Neural cell (in vitro differentiated cells): ENCODE results near the gene OR9A4. TPM values are rescaled to one million over a fixed set of nuclear protein-coding genes. Genes with fewer than 3 reads are reported as not detected.

ENCODE experiments used
- H2AFZ ChIP-seq: fragments of 200-600, 300-800 bp; sonication (generic), shearing (Covaris generic); 2 replicates; pipeline ENCODE4 v1.6.0; 2014; ENCODE audit warnings: low read depth, mild to moderate bottlenecking, antibody characterized with exemption, low read length, moderate library complexity
- H3F3A ChIP-seq: fragments of 200-600 bp; shearing (Covaris generic); 2 replicates; pipeline ENCODE4 v1.6.1; 2016; ENCODE audit warnings: mild to moderate bottlenecking, moderate library complexity, mixed read lengths, antibody characterized with exemption, low read length; ENCODE audit not compliant: insufficient read depth, poor library complexity, severe bottlenecking
- H3K27ac ChIP-seq: fragments of 200-600, 300-800 bp; sonication (generic), shearing (Covaris generic); 2 replicates; pipeline ENCODE4 v1.5.1; 2014; ENCODE audit warnings: mild to moderate bottlenecking, low read length, moderate library complexity
- H3K27me3 ChIP-seq: fragments of 300-800, 200-600 bp; sonication (generic), shearing (Covaris generic); 2 replicates; pipeline ENCODE4 v1.6.0; 2014; ENCODE audit warnings: mild to moderate bottlenecking, low read depth, low read length, moderate library complexity; ENCODE audit not compliant: insufficient read depth
- H3K36me3 ChIP-seq: fragments of 300-800, 200-600 bp; sonication (generic), shearing (Covaris generic); 2 replicates; pipeline ENCODE4 v1.5.1; 2014; ENCODE audit warnings: mild to moderate bottlenecking, antibody characterized with exemption, low read length, moderate library complexity; ENCODE audit not compliant: insufficient read depth
- H3K4me2 ChIP-seq: fragments of 300-800, 200-600 bp; sonication (generic), shearing (Covaris generic); 2 replicates; pipeline ENCODE4 v1.6.0; 2014; ENCODE audit warnings: mild to moderate bottlenecking, low read length
- H3K4me3 ChIP-seq: fragments of 300-800, 200-600 bp; sonication (generic), shearing (Covaris generic); 2 replicates; pipeline ENCODE4 v1.5.1; 2014; ENCODE audit warnings: mild to moderate bottlenecking, low read length, moderate library complexity
- H3K79me2 ChIP-seq: fragments of 200-600 bp; shearing (Covaris generic); replicated peaks from 2 replicates; pipeline ENCODE4 v1.6.0; 2014; ENCODE audit warnings: mild to moderate bottlenecking, low read length, moderate library complexity; ENCODE audit not compliant: insufficient read depth
- H3K9ac ChIP-seq: fragments of 300-800, 200-600 bp; sonication (generic), shearing (Covaris generic); 2 replicates; pipeline ENCODE4 v1.6.1; 2016; ENCODE audit warnings: mild to moderate bottlenecking, low read length, mixed read lengths
- H3K9me2 ChIP-seq: fragments of 200-600 bp; shearing (Covaris generic); 2 replicates; pipeline ENCODE4 v1.6.1; 2016; ENCODE audit warnings: mild to moderate bottlenecking, low read length, mixed read lengths; ENCODE audit not compliant: insufficient read depth
- H3K9me3 ChIP-seq: fragments of 200-600, 300-800 bp; sonication (generic), shearing (Covaris generic); 2 replicates; pipeline ENCODE4 v1.6.1; 2016; ENCODE audit warnings: mild to moderate bottlenecking, mixed run types, low read length, moderate library complexity, mixed read lengths
- H4K20me1 ChIP-seq: fragments of 200-600 bp; shearing (Covaris generic); 2 replicates; pipeline ENCODE4 v1.6.1; 2016; ENCODE audit warnings: mild to moderate bottlenecking, mixed run types; ENCODE audit not compliant: insufficient read depth
- EP300 ChIP-seq: fragments of 450-650 bp; conservative IDR thresholded peaks from 2 replicates; pipeline ENCODE4 v1.6.1; 2014; ENCODE audit warnings: antibody characterized with exemption, mild to moderate bottlenecking, moderate library complexity; ENCODE audit not compliant: poor library complexity, severe bottlenecking
- EZH2 ChIP-seq: fragments of 200-600, 300-800 bp; shearing (Covaris generic), sonication (generic); IDR thresholded peaks from 2 replicates; pipeline ENCODE4 v1.6.1; 2014; ENCODE audit warnings: antibody characterized with exemption, low read length, borderline replicate concordance, mild to moderate bottlenecking; ENCODE audit not compliant: insufficient read depth, poor library complexity, severe bottlenecking
- MXI1 ChIP-seq: fragments of 450-650 bp; conservative IDR thresholded peaks from 2 replicates; pipeline ENCODE4 v1.6.1; 2014; ENCODE audit warnings: antibody characterized with exemption, mild to moderate bottlenecking; ENCODE audit not compliant: poor library complexity, severe bottlenecking
- POLR2AphosphoS5 ChIP-seq: IDR thresholded peaks from 2 replicates; pipeline ENCODE4 v1.6.1; 2012
- RAD21 ChIP-seq: fragments of 450-650 bp; conservative IDR thresholded peaks from 2 replicates; pipeline ENCODE4 v1.6.1; 2014; ENCODE audit warnings: antibody characterized with exemption, mild to moderate bottlenecking, moderate library complexity
- SMC3 ChIP-seq: fragments of 450-650 bp; conservative IDR thresholded peaks from 2 replicates; pipeline ENCODE4 v1.6.1; 2014; ENCODE audit warnings: antibody characterized with exemption, mild to moderate bottlenecking, moderate library complexity; ENCODE audit not compliant: poor library complexity
- TAF1 ChIP-seq: IDR thresholded peaks from 2 replicates; pipeline ENCODE4 v1.6.1; 2012; ENCODE audit warnings: low read depth
- polyA plus RNA-seq: library from polyadenylated mRNA; depleted of rRNA; stranded (reverse); fragments of >200 nt; gene quantifications from 2 replicates; pipeline ENCODE4 v1.2.3, GENCODE V29; 2014
- TF ChIP-seq, protein P1 (sequence below): fragments of 450-650 bp; IDR thresholded peaks from 2 replicates; pipeline ENCODE4 v1.5.1; 2014; ENCODE audit warnings: antibody characterized with exemption, mild to moderate bottlenecking, moderate library complexity; ENCODE audit not compliant: poor library complexity, severe bottlenecking
- TF ChIP-seq, protein P2 (sequence below): IDR thresholded peaks from 2 replicates; pipeline ENCODE4 v1.6.1; 2012; ENCODE audit warnings: borderline replicate concordance

OR9A4 gene
- polyA plus RNA-seq, 1 donor from 2014 or later = not detected

DNA sequence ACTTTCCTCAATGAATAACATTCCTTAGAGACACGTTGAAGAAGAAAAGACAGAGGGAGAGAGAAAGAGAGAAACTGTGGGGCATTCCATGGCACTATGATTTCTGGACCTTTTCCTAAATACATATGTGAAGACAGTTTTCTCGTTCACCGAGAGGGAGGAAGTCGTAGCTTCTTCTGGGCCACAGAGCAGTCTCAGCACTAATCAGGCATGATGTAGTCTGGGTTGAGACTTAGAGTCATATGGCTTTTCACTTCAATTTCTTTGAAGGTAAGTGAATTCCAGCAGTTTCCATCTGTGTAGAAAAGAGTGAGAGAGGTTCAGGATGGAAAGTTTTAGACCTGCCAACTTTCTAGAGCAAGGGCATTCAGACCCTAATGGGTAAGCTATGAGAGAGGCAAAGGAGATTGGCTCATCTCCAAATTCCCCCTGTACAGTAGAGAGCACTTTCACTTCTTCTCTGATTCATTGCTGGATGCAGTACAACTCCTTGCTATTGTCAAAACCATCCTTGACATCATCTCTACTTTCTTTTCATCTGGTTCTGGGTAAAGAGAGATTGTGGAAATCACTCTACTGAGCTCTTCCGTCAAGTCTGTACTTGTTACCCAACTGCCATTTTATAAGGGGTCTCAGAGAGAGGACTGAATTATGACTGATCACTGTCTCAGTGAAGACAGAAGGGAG is 31.5 kb upstream of the OR9A4 start:
- no peaks in the 10 kb centered on the region for H3F3A ChIP-seq
- H3K27ac ChIP-seq = no peak overlapping the region
- no peak for TF ChIP-seq SMC3
- TF ChIP-seq TAF1 = no peak
- TF ChIP-seq MXI1 = no peak
- TF ChIP-seq, protein P1, sequence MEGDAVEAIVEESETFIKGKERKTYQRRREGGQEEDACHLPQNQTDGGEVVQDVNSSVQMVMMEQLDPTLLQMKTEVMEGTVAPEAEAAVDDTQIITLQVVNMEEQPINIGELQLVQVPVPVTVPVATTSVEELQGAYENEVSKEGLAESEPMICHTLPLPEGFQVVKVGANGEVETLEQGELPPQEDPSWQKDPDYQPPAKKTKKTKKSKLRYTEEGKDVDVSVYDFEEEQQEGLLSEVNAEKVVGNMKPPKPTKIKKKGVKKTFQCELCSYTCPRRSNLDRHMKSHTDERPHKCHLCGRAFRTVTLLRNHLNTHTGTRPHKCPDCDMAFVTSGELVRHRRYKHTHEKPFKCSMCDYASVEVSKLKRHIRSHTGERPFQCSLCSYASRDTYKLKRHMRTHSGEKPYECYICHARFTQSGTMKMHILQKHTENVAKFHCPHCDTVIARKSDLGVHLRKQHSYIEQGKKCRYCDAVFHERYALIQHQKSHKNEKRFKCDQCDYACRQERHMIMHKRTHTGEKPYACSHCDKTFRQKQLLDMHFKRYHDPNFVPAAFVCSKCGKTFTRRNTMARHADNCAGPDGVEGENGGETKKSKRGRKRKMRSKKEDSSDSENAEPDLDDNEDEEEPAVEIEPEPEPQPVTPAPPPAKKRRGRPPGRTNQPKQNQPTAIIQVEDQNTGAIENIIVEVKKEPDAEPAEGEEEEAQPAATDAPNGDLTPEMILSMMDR = no peak
- TF ChIP-seq RAD21 = no peak
- TF ChIP-seq POLR2AphosphoS5 = no peak
- TF ChIP-seq, protein P2, sequence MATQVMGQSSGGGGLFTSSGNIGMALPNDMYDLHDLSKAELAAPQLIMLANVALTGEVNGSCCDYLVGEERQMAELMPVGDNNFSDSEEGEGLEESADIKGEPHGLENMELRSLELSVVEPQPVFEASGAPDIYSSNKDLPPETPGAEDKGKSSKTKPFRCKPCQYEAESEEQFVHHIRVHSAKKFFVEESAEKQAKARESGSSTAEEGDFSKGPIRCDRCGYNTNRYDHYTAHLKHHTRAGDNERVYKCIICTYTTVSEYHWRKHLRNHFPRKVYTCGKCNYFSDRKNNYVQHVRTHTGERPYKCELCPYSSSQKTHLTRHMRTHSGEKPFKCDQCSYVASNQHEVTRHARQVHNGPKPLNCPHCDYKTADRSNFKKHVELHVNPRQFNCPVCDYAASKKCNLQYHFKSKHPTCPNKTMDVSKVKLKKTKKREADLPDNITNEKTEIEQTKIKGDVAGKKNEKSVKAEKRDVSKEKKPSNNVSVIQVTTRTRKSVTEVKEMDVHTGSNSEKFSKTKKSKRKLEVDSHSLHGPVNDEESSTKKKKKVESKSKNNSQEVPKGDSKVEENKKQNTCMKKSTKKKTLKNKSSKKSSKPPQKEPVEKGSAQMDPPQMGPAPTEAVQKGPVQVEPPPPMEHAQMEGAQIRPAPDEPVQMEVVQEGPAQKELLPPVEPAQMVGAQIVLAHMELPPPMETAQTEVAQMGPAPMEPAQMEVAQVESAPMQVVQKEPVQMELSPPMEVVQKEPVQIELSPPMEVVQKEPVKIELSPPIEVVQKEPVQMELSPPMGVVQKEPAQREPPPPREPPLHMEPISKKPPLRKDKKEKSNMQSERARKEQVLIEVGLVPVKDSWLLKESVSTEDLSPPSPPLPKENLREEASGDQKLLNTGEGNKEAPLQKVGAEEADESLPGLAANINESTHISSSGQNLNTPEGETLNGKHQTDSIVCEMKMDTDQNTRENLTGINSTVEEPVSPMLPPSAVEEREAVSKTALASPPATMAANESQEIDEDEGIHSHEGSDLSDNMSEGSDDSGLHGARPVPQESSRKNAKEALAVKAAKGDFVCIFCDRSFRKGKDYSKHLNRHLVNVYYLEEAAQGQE = no peak
- TF ChIP-seq EP300 = no peak
- TF ChIP-seq EZH2 = no peak
- H3K79me2 ChIP-seq = no peaks in the 10 kb centered on the region
- no peaks in the 10 kb centered on the region for H3K9me2 ChIP-seq
- H3K9me3 ChIP-seq = no peaks in the 10 kb centered on the region
- no peak overlapping the region for H3K9ac ChIP-seq
- no peaks in the 10 kb centered on the region for H3K27me3 ChIP-seq
- H2AFZ ChIP-seq = no peak overlapping the region
- no peaks in the 10 kb centered on the region for H3K36me3 ChIP-seq
- no peak overlapping the region for H3K4me3 ChIP-seq
- H3K4me2 ChIP-seq = no peak overlapping the region
- H4K20me1 ChIP-seq = no peaks in the 10 kb centered on the region

DNA sequence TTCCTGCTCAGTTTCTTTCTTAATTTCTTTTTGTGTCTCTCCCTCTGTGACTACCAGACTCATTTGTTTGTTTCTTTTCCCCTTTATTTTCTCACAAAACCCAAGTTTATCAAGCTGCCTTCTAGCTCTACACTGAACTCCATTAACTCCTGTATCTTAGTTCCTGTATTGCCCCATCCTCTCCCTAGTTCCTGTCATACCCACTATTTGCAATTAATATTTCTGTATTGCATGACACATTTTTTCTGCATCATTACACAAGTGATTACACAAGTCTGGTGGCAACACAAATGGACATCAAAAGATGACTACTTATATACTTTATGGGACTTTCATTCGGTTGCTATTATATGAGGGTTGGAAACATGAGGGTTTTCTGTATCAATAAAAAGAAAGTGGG is 26.9 kb upstream of the OR9A4 start:
- Histone ChIP-seq H3K79me2 (no peaks in the 10 kb centered on the region), H3K9me2 (no peaks in the 10 kb centered on the region), H4K20me1 (no peaks in the 10 kb centered on the region), H3F3A (no peaks in the 10 kb centered on the region), H3K9me3 (no peaks in the 10 kb centered on the region), H3K36me3 (no peaks in the 10 kb centered on the region), H3K27ac (no peak overlapping the region), H3K4me3 (no peak overlapping the region), H3K9ac (no peak overlapping the region), H3K27me3 (no peaks in the 10 kb centered on the region), H3K4me2 (no peak overlapping the region), H2AFZ (no peak overlapping the region)
- TF ChIP-seq EZH2 = no peak
- no peak for TF ChIP-seq TAF1
- TF ChIP-seq RAD21 = no peak
- no peak for TF ChIP-seq SMC3
- TF ChIP-seq, protein P1 = no peak
- no peak for TF ChIP-seq MXI1
- TF ChIP-seq, protein P2 = no peak
- no peak for TF ChIP-seq POLR2AphosphoS5
- no peak for TF ChIP-seq EP300
